Cardiac fibroblast (primary cell): ENCODE data around the gene HMCN2.

Experiments
- DNase-seq, 2 donors: peaks; one replicate each; pipeline versions ENCODE4 v3.0.0 to v3.0.0-alpha.2; 2010; ENCODE audit warnings: low read depth in 2 of 2
- H3K4me3 ChIP-seq, 2 donors: replicated peaks in 1 of 2; 1 replicate in 1 of 2; 2 replicates in 1 of 2; pipeline ENCODE4 v1.5.1; 2011; ENCODE audit warnings: low read depth in 2 of 2, low read length in 2 of 2, mild to moderate bottlenecking in 2 of 2, moderate library complexity in 1 of 2
- CTCF ChIP-seq: IDR thresholded peaks from one replicate; pipeline ENCODE4 v1.5.1; 2011; ENCODE audit warnings: low read depth, mild to moderate bottlenecking, low read length, inconsistent platforms

Gene HMCN2

GRCh38 chr9:130362691-130363090, 97.1 kb downstream of the HMCN2 start:
- no peak for DNase-seq
- no peak overlapping the region for H3K4me3 ChIP-seq
- TF ChIP-seq CTCF: no peak

GRCh38 chr9:130363755-130364404, 98.3 kb downstream of the HMCN2 start:
- no peak for TF ChIP-seq CTCF
- no peak overlapping the region for H3K4me3 ChIP-seq
- no peak for DNase-seq

GRCh38 chr9:130364619-130365322, 99.2 kb downstream of the HMCN2 start:
- no peak for DNase-seq
- TF ChIP-seq CTCF: no peak
- no peak overlapping the region for H3K4me3 ChIP-seq

- no peak overlapping the region for H3K4me3 ChIP-seq
- DNase-seq: no peak
- no peak for TF ChIP-seq CTCF
Measured at GRCh38 chr9:130365323-130365721, 99.8 kb downstream of the HMCN2 start.

GRCh38 chr9:130366072-130366471, 100.5 kb downstream of the HMCN2 start:
- no peak for DNase-seq
- no peak for TF ChIP-seq CTCF

GRCh38 chr9:130366888-130367550, 101.5 kb downstream of the HMCN2 start:
- H3K4me3 ChIP-seq: no peak overlapping the region
- DNase-seq: no peak
- no peak for TF ChIP-seq CTCF

More at GRCh38 chr9:130366072-130366471, 100.5 kb downstream of the HMCN2 start:
- H3K4me3 ChIP-seq: no peak overlapping the region
